GM21360 (cell line): ENCODE data around the gene TSPAN11.
A peak's percentile ranks its signal among the peaks of the same experiment; 100 is the strongest.

Experiments used
- ATAC-seq: cut with Tn5 transposase; IDR thresholded peaks from one replicate; pipeline ENCODE4 v1.9.1; 2021; ENCODE audit warnings: mild to moderate bottlenecking, moderate library complexity; ENCODE audit not compliant: unreplicated experiment

TSPAN11 gene

GRCh38 chr12:30976206-30976605, 49.7 kb downstream of the TSPAN11 start:
- ATAC-seq = no peak

GRCh38 chr12:30977124-30977523, 50.6 kb downstream of the TSPAN11 start:
- ATAC-seq = no peak

GRCh38 chr12:30977537-30978349, 51.2 kb downstream of the TSPAN11 start:
- no peak for ATAC-seq

GRCh38 chr12:30978639-30979038, 52.1 kb downstream of the TSPAN11 start:
- no peak for ATAC-seq

- ATAC-seq = no peak
Observed at GRCh38 chr12:30979371-30980259, 53.1 kb downstream of the TSPAN11 start.

GRCh38 chr12:30980955-30981662, 54.6 kb downstream of the TSPAN11 start:
- ATAC-seq = no peak

GRCh38 chr12:30982413-30982812, 55.9 kb downstream of the TSPAN11 start:
- no peak for ATAC-seq

- ATAC-seq = peak; percentile 40
Observed at GRCh38 chr12:30985814-30986452, 59.4 kb downstream of the TSPAN11 start.

GRCh38 chr12:30988086-30988485, 61.5 kb downstream of the TSPAN11 start:
- ATAC-seq = no peak

GRCh38 chr12:30988646-30989286, 62.2 kb downstream of the TSPAN11 start:
- no peak for ATAC-seq

GRCh38 chr12:30989754-30990153, 63.2 kb downstream of the TSPAN11 start:
- ATAC-seq = peak; percentile 68

- ATAC-seq = no peak
Observed at GRCh38 chr12:30990316-30990715, 63.8 kb downstream of the TSPAN11 start.

GRCh38 chr12:30990776-30991175, 64.2 kb downstream of the TSPAN11 start:
- ATAC-seq = no peak

- no peak for ATAC-seq
Observed at GRCh38 chr12:30991466-30991865, 64.9 kb downstream of the TSPAN11 start.

GRCh38 chr12:30992381-30992780, 65.8 kb downstream of the TSPAN11 start:
- no peak for ATAC-seq

GRCh38 chr12:30993766-30994165, 67.2 kb downstream of the TSPAN11 start:
- no peak for ATAC-seq

GRCh38 chr12:30994274-30994673, 67.7 kb downstream of the TSPAN11 start:
- no peak for ATAC-seq

- ATAC-seq = no peak
Observed at GRCh38 chr12:30996255-30996654, 69.7 kb downstream of the TSPAN11 start.

GRCh38 chr12:30996752-30997151, 70.2 kb downstream of the TSPAN11 start:
- ATAC-seq = no peak
